Middle frontal gyrus (tissue), 1 donor: ENCODE results near the gene AGAP1.

ENCODE experiments used
- DNase-seq: peaks from one replicate; pipeline ENCODE4 v3.0.0-alpha.2; 2015; ENCODE audit warnings: low spot score; ENCODE audit errors: extremely low spot score

AGAP1 gene

GRCh38 chr2:235630718-235631296 is 137.0 kb downstream of the AGAP1 start:
- DNase-seq: no peak

GRCh38 chr2:235634435-235635158 is 140.8 kb downstream of the AGAP1 start:
- no peak for DNase-seq

- no peak for DNase-seq
Observed at GRCh38 chr2:235636546-235636945, 142.7 kb downstream of the AGAP1 start.

GRCh38 chr2:235637896-235638295 is 144.1 kb downstream of the AGAP1 start:
- DNase-seq: no peak

GRCh38 chr2:235638541-235639427 is 144.9 kb downstream of the AGAP1 start:
- no peak for DNase-seq

- peak; percentile 73 for DNase-seq
Observed at GRCh38 chr2:235639428-235639773, 145.6 kb downstream of the AGAP1 start.

- DNase-seq: no peak
Observed at GRCh38 chr2:235639885-235640284, 146.0 kb downstream of the AGAP1 start.

- no peak for DNase-seq
Observed at GRCh38 chr2:235640377-235640776, 146.5 kb downstream of the AGAP1 start.

GRCh38 chr2:235640926-235641723 is 147.3 kb downstream of the AGAP1 start:
- DNase-seq: no peak

- no peak for DNase-seq
Observed at GRCh38 chr2:235641956-235642355, 148.1 kb downstream of the AGAP1 start.

GRCh38 chr2:235642446-235643098 is 148.7 kb downstream of the AGAP1 start:
- DNase-seq: no peak

GRCh38 chr2:235643680-235644511 is 150.1 kb downstream of the AGAP1 start:
- no peak for DNase-seq

- DNase-seq: no peak
Observed at GRCh38 chr2:235647264-235647663, 153.4 kb downstream of the AGAP1 start.

GRCh38 chr2:235647877-235648276 is 154.0 kb downstream of the AGAP1 start:
- DNase-seq: no peak

- DNase-seq: no peak
Observed at GRCh38 chr2:235649418-235649817, 155.6 kb downstream of the AGAP1 start.

GRCh38 chr2:235651643-235652042 is 157.8 kb downstream of the AGAP1 start:
- DNase-seq: no peak

GRCh38 chr2:235654103-235654813 is 160.4 kb downstream of the AGAP1 start:
- DNase-seq: no peak

- DNase-seq: no peak
Observed at GRCh38 chr2:235658351-235659174, 164.7 kb downstream of the AGAP1 start.
